H1 (cell line): ENCODE results near the gene NCSTN. TPM values are rescaled to one million over a fixed set of nuclear protein-coding genes. Genes with fewer than 3 reads are reported as not detected.

Experiments
- CBX8 ChIP-seq: fragments of 300-800, 300-1000 bp; sonication (generic); IDR thresholded peaks from 2 replicates; pipeline ENCODE4 v1.7.1; 2016; ENCODE audit warnings: low read depth, low read length, borderline replicate concordance
- polyA plus RNA-seq, 7 experiments: library from polyadenylated mRNA; depleted of rRNA in 3 of 7; stranded (reverse) in 5 of 7; unstranded in 2 of 7; fragments of >200 nt in 5 of 7; fragments of 200-250 nt in 2 of 7; gene quantifications; 1 replicate in 5 of 7; 2 replicates in 1 of 7; 4 replicates in 1 of 7; pipeline versions ENCODE4 v1.2.1 to v1.2.3, GENCODE V29; 2011 to 2013; ENCODE audit warnings: missing spikeins in 2 of 7, mixed read lengths in 2 of 7
- total RNA-seq: library from RNA; stranded (reverse); fragmentation: NEBNext Ultra II Directional; extraction: Animal tissue kit (Norgen Biotek cat#: 25700); gene quantifications from 2 replicates; pipeline ENCODE4 v1.2.1, GENCODE V29; 2021

Gene NCSTN
- total and polyA plus RNA-seq, 2 of the 8 experiments (the other 6 are each of a cell fraction or from before 2014, with no cell fraction given) = 64.7 to 125 TPM

- TF ChIP-seq CBX8 = no peak
Observed at GRCh38 chr1:160404094-160404493, 60.9 kb downstream of the NCSTN start (continued).
